Mucosa of stomach (tissue), 1 donor: ENCODE measurements around the gene FUBP3.
"Not testable (repeated sequence)": the region's sequence is repeated elsewhere in the genome, so short reads cannot be mapped to it uniquely, and the experiment has no call there.

Source experiments
- H3K27me3 ChIP-seq: one replicate; pipeline ENCODE4 v1.7.0; 2013; ENCODE audit warnings: mild to moderate bottlenecking, low read length; ENCODE audit not compliant: control insufficient read depth, insufficient read depth
- H3K36me3 ChIP-seq: one replicate; pipeline ENCODE4 v1.7.0; 2013; ENCODE audit warnings: low read length; ENCODE audit not compliant: control insufficient read depth, insufficient read depth
- H3K4me1 ChIP-seq: one replicate; pipeline ENCODE4 v1.7.0; 2013; ENCODE audit warnings: mild to moderate bottlenecking, low read length; ENCODE audit not compliant: control insufficient read depth, insufficient read depth
- H3K4me3 ChIP-seq: one replicate; pipeline ENCODE4 v1.7.0; 2013; ENCODE audit warnings: low read length
- H3K9ac ChIP-seq: one replicate; pipeline ENCODE4 v1.7.0; 2013; ENCODE audit warnings: mild to moderate bottlenecking, low read length, moderate library complexity
- H3K9me3 ChIP-seq: one replicate; pipeline ENCODE4 v1.7.0; 2013; ENCODE audit warnings: mild to moderate bottlenecking, low read length, moderate library complexity; ENCODE audit not compliant: control insufficient read depth
- donor health status: Pancreatic carcinoma.

Gene FUBP3

DNA sequence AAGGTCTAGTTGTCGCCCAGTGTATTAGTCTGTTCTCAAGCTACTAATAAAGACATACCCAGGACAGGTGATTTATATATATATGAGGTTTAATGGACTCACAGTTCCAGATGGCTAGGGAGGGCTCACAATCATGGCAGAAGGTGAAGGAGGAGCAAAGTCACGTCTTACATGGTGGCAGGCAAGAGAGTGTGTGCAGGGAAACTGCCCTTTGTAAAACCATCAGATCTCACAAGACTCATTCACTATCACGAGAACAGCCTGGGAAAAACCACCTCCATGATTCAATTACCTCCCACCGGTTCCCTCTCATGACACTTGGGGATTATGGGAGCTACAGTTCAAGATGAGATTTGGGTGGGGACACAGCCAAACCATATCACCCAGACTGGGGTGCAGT, 16.9 kb upstream of the FUBP3 start:
- not testable (repeated sequence) for H3K4me3 ChIP-seq, H3K9ac ChIP-seq, H3K27me3 ChIP-seq, H3K9me3 ChIP-seq, H3K4me1 ChIP-seq, H3K36me3 ChIP-seq

GRCh38 chr9:130563797-130564196, 15.6 kb upstream of the FUBP3 start:
- Histone ChIP-seq H3K4me1 (no peaks in the 10 kb centered on the region), H3K9me3 (no peaks in the 10 kb centered on the region), H3K9ac (no peak overlapping the region), H3K36me3 (no peaks in the 10 kb centered on the region), H3K4me3 (no peak overlapping the region), H3K27me3 (no peaks in the 10 kb centered on the region)

GRCh38 chr9:130565792-130566191, 13.6 kb upstream of the FUBP3 start:
- H3K4me1 ChIP-seq: no peaks in the 10 kb centered on the region
- H3K4me3 ChIP-seq: no peak overlapping the region
- H3K27me3 ChIP-seq: no peaks in the 10 kb centered on the region
- H3K9me3 ChIP-seq: no peaks in the 10 kb centered on the region
- H3K9ac ChIP-seq: no peak overlapping the region
- no peaks in the 10 kb centered on the region for H3K36me3 ChIP-seq

GRCh38 chr9:130570208-130570607, 9.2 kb upstream of the FUBP3 start:
- Histone ChIP-seq H3K27me3 (no peaks in the 10 kb centered on the region), H3K9ac (no peak overlapping the region), H3K4me3 (no peak overlapping the region), H3K36me3 (no peaks in the 10 kb centered on the region), H3K9me3 (no peaks in the 10 kb centered on the region), H3K4me1 (no peaks in the 10 kb centered on the region)

GRCh38 chr9:130575514-130575913, 3.9 kb upstream of the FUBP3 start:
- Histone ChIP-seq H3K4me3 (no peak overlapping the region), H3K27me3 (no peaks in the 10 kb centered on the region), H3K36me3 (no peaks in the 10 kb centered on the region), H3K4me1 (peaks cover 14% of the 10 kb centered on the region), H3K9me3 (no peaks in the 10 kb centered on the region), H3K9ac (no peak overlapping the region)

- no peak overlapping the region for H3K9ac ChIP-seq
- H3K36me3 ChIP-seq: no peaks in the 10 kb centered on the region
- H3K9me3 ChIP-seq: no peaks in the 10 kb centered on the region
- no peak overlapping the region for H3K4me3 ChIP-seq
- H3K27me3 ChIP-seq: no peaks in the 10 kb centered on the region
- peaks cover 20% of the 10 kb centered on the region for H3K4me1 ChIP-seq
Observed at GRCh38 chr9:130576176-130576575, 3.2 kb upstream of the FUBP3 start.

GRCh38 chr9:130579738-130580463, 524 bp downstream of the FUBP3 start:
- H3K9ac ChIP-seq: peak overlapping the region; percentile 98
- H3K4me3 ChIP-seq: peak overlapping the region; percentile 60
- H3K9me3 ChIP-seq: no peaks in the 10 kb centered on the region
- H3K4me1 ChIP-seq: peaks cover 20% of the 10 kb centered on the region
- no peaks in the 10 kb centered on the region for H3K36me3 ChIP-seq
- no peaks in the 10 kb centered on the region for H3K27me3 ChIP-seq

DNA sequence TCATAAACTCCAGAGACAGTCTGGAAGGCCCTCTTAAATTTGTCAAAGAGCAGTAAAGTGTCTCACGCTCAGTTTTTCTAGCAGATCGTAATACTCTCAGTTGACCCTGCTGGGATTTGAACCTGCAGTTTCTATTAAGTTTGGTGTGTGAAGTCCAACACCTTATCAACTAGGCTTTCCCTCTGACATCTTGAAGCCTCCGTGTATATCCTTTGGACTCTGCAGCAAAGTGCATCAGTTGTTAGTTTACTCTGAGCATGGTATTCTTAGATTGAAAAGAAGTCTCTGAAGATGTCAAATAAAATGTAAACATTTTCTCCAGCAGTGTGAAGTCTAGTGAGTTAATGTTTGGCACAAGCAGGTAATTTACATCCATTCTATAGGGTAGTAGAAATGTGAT, 2.4 kb downstream of the FUBP3 start:
- H3K27me3 ChIP-seq: no peaks in the 10 kb centered on the region
- no peak overlapping the region for H3K9ac ChIP-seq
- H3K9me3 ChIP-seq: no peaks in the 10 kb centered on the region
- no peak overlapping the region for H3K4me3 ChIP-seq
- no peaks in the 10 kb centered on the region for H3K36me3 ChIP-seq
- H3K4me1 ChIP-seq: peaks cover 20% of the 10 kb centered on the region

DNA sequence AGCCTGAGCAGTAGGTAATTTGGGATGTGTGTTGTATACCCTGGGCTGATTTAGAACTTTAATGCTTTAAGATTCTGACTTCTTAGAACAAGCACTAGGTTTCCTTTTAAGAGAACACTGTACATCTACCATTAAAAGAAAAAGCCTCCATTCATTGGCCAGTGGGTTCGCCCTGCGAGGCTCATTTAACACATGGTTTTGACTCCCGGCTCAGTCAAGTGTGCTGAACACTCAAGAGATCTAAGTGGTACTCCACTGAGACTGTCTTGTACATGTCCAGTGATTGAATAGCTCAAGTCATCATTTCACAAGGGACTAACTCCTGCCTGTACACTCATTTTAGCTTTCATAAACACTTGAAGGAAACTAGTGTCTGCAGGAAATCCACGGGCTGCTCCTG, 3.9 kb downstream of the FUBP3 start:
- Histone ChIP-seq H3K9ac (no peak overlapping the region), H3K4me3 (no peak overlapping the region), H3K27me3 (no peaks in the 10 kb centered on the region), H3K36me3 (no peaks in the 10 kb centered on the region), H3K9me3 (no peaks in the 10 kb centered on the region), H3K4me1 (peaks cover 18% of the 10 kb centered on the region)

DNA sequence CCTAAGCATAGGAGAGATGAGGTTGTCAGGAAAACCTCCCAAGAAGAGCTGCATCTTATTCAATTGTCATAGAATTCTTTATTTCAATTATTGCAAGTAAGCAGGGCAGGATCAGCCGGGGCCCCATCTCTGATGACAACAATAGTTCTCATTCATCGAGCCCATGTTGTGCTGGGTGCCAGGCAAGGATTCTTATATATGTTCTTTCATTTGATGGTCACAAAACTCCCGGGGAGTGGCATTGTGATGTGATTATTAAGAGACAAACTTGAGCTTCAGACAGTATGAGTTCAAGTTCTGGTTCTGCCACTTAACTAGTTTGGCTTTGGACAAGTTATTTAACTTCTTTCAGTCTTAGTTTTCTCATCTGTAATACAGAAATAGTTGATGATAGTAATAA, 8.5 kb downstream of the FUBP3 start:
- H3K9ac ChIP-seq: no peak overlapping the region
- no peaks in the 10 kb centered on the region for H3K27me3 ChIP-seq
- H3K9me3 ChIP-seq: no peaks in the 10 kb centered on the region
- no peak overlapping the region for H3K4me3 ChIP-seq
- H3K4me1 ChIP-seq: no peaks in the 10 kb centered on the region
- no peaks in the 10 kb centered on the region for H3K36me3 ChIP-seq

DNA sequence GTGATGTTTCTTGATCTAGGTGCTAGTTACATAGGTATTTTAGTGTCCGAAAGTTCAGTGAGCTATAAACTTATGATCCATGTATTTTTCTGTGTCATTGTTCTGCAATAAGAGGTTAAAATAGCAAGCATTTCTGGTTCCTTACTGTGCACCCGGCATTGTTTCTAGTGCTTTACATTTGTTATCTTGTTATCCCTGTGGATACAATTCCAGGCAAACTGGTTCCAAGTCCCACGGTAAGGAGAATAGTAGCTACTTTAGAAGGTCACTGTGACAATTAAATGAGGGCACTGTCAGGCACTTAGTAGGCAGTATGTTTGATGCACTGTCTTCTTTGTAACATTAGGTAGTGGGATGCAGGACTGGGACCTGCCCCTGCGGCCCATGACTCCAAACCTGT, 9.0 kb downstream of the FUBP3 start:
- Histone ChIP-seq H3K4me1 (no peaks in the 10 kb centered on the region), H3K4me3 (no peak overlapping the region), H3K27me3 (no peaks in the 10 kb centered on the region), H3K9me3 (no peaks in the 10 kb centered on the region), H3K36me3 (no peaks in the 10 kb centered on the region), H3K9ac (no peak overlapping the region)

GRCh38 chr9:130589754-130590153, 10.4 kb downstream of the FUBP3 start:
- no peak overlapping the region for H3K9ac ChIP-seq
- no peaks in the 10 kb centered on the region for H3K4me1 ChIP-seq
- H3K36me3 ChIP-seq: no peaks in the 10 kb centered on the region

GRCh38 chr9:130590305-130590704, 10.9 kb downstream of the FUBP3 start:
- H3K36me3 ChIP-seq: no peaks in the 10 kb centered on the region
- H3K9me3 ChIP-seq: no peaks in the 10 kb centered on the region
- no peak overlapping the region for H3K9ac ChIP-seq
- no peaks in the 10 kb centered on the region for H3K4me1 ChIP-seq
- no peaks in the 10 kb centered on the region for H3K27me3 ChIP-seq
- no peak overlapping the region for H3K4me3 ChIP-seq

More at GRCh38 chr9:130589754-130590153, 10.4 kb downstream of the FUBP3 start:
- no peaks in the 10 kb centered on the region for H3K27me3 ChIP-seq
- H3K9me3 ChIP-seq: no peaks in the 10 kb centered on the region
- H3K4me3 ChIP-seq: no peak overlapping the region
